OCI-LY3 (cell line): ENCODE measurements around the gene CFAP69.

ENCODE experiments used
- H2AFZ ChIP-seq: fragments of 200-600, 300-600 bp; shearing (Covaris generic); 2 replicates; pipeline ENCODE4 v1.6.0; 2014; ENCODE audit warnings: antibody characterized with exemption, low read depth, low read length
- H3K27ac ChIP-seq: fragments of 200-600, 300-600 bp; sonication (generic); 2 replicates; pipeline ENCODE4 v1.5.1; 2014; ENCODE audit warnings: mild to moderate bottlenecking, low read length, moderate library complexity, mixed read lengths
- H3K27me3 ChIP-seq: fragments of 200-600, 300-600 bp; sonication (generic); 2 replicates; pipeline ENCODE4 v1.6.1; 2014; ENCODE audit warnings: low read depth, low read length, mixed read lengths
- H3K36me3 ChIP-seq: fragments of 200-600, 300-600 bp; sonication (generic); replicated peaks from 2 replicates; pipeline ENCODE3; 2014; ENCODE audit warnings: low read depth, low read length, mixed read lengths
- H3K4me1 ChIP-seq: fragments of 300-600, 200-600 bp; sonication (generic); 2 replicates; pipeline ENCODE4 v1.6.1; 2014; ENCODE audit warnings: low read length, mixed read lengths
- H3K4me2 ChIP-seq: fragments of 200-600, 300-600 bp; sonication (generic); 2 replicates; pipeline ENCODE4 v1.6.1; 2014; ENCODE audit warnings: low read length, mixed read lengths
- H3K4me3 ChIP-seq: fragments of 300-600, 200-600 bp; sonication (generic); 2 replicates; pipeline ENCODE4 v1.5.1; 2014; ENCODE audit warnings: antibody characterized with exemption, mild to moderate bottlenecking, low read length, moderate library complexity
- H3K79me2 ChIP-seq: fragments of 300-600, 200-600 bp; shearing (Covaris generic); 2 replicates; pipeline ENCODE4 v1.6.1; 2014; ENCODE audit warnings: mild to moderate bottlenecking, low read length, mixed read lengths
- H3K9ac ChIP-seq: fragments of 300-600, 200-600 bp; shearing (Covaris generic); 2 replicates; pipeline ENCODE4 v1.6.0; 2014; ENCODE audit warnings: mild to moderate bottlenecking, low read length, moderate library complexity
- H3K9me3 ChIP-seq: fragments of 200-600, 300-600 bp; shearing (Covaris generic); 2 replicates; pipeline ENCODE4 v1.6.1; 2014; ENCODE audit warnings: low read length, mixed read lengths; ENCODE audit not compliant: insufficient read depth
- H4K20me1 ChIP-seq: fragments of 200-600, 300-600 bp; sonication (generic); 2 replicates; pipeline ENCODE4 v1.6.1; 2016; ENCODE audit warnings: low read length, mixed read lengths; ENCODE audit not compliant: insufficient read depth
- EZH2phosphoT487 ChIP-seq: fragments of 200-600 bp; shearing (Covaris generic); IDR thresholded peaks from 2 replicates; pipeline ENCODE4 v1.6.1; 2018; ENCODE audit warnings: antibody characterized with exemption, mixed run types, low read depth
- TF ChIP-seq, protein P1 (sequence below): fragments of 200-600, 300-600 bp; sonication (generic); IDR thresholded peaks from 2 replicates; pipeline ENCODE4 v1.5.1; 2014; ENCODE audit warnings: antibody characterized with exemption, low read length, low read depth

CFAP69 gene, protein sequence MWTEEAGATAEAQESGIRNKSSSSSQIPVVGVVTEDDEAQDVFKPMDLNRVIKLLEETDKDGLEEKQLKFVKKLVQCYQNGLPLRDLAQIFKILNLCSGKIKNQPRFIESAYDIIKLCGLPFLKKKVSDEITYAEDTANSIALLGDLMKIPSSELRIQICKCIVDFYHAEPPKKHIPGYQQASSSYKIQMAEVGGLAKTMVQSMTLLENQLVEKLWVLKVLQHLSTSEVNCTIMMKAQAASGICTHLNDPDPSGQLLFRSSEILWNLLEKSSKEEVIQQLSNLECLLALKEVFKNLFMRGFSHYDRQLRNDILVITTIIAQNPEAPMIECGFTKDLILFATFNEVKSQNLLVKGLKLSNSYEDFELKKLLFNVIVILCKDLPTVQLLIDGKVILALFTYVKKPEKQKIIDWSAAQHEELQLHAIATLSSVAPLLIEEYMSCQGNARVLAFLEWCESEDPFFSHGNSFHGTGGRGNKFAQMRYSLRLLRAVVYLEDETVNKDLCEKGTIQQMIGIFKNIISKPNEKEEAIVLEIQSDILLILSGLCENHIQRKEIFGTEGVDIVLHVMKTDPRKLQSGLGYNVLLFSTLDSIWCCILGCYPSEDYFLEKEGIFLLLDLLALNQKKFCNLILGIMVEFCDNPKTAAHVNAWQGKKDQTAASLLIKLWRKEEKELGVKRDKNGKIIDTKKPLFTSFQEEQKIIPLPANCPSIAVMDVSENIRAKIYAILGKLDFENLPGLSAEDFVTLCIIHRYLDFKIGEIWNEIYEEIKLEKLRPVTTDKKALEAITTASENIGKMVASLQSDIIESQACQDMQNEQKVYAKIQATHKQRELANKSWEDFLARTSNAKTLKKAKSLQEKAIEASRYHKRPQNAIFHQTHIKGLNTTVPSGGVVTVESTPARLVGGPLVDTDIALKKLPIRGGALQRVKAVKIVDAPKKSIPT

DNA sequence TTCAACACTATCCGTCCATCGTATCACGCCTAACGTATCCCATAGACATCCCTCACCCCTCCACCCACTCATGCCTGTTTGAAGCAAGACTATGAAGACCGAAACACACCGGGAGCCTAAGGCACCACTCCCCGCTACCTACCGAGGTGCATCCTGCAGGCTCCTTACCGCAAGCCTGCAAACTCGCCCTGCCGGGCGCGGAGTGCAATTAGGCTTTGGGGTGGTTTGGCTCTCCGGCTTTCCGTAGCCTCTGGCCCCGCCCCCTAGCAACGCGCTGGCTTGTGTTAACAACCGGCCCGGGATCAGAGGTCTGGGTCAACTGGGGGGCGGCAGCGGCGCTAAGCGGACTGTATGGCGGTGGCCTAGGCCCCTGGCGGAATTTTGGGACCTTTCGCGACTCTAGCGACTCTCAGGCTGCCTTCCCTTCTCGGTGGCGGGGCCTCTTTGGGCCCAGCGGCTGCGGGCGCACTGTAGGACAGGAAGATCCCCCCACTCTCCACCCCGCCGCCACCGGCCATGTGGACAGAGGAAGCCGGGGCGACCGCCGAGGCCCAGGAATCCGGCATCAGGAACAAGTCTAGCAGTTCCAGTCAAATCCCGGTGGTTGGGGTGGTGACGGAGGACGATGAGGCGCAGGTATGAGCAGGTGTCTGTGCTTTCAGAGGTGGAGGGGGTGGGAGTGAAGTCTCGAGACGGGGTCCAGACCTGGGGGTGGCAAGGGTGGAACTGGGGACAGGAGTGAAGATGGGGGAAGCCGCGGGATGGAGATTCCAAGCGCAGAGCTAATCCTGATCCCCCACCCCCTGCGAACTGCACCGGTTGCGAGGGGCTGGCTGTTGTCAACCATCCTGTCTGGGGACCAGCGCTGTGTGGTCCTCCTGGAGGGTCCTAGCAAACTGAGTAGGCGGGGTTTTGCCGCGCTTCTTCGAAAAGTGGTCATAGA, at the start of gene CFAP69:
Gene CFAP69 (plus strand): TSS at position 266 of the 943 bp plus-strand sequence. CDS start 251 bp downstream, at position 517.
- peak within 1 kb of the TSS; percentile 97 for H3K27ac ChIP-seq
- H3K36me3 ChIP-seq, result peaks cover 11% of the 10 kb centered on the region
- H3K9ac ChIP-seq, result peak within 1 kb of the TSS; percentile 82
- H3K4me2 ChIP-seq, result peak within 1 kb of the TSS; percentile 93
- H3K27me3 ChIP-seq, result no peaks in the 10 kb centered on the region
- peak within 1 kb of the TSS; percentile 98 for H3K4me3 ChIP-seq
- H3K4me1 ChIP-seq, result peaks cover 44% of the 10 kb centered on the region
- H2AFZ ChIP-seq, result peak within 1 kb of the TSS; percentile 97
- H3K9me3 ChIP-seq, result no peaks in the 10 kb centered on the region
- H4K20me1 ChIP-seq, result no peaks in the 10 kb centered on the region
- H3K79me2 ChIP-seq, result no peaks in the 10 kb centered on the region
- no peak for TF ChIP-seq EZH2phosphoT487
- TF ChIP-seq, protein P1, sequence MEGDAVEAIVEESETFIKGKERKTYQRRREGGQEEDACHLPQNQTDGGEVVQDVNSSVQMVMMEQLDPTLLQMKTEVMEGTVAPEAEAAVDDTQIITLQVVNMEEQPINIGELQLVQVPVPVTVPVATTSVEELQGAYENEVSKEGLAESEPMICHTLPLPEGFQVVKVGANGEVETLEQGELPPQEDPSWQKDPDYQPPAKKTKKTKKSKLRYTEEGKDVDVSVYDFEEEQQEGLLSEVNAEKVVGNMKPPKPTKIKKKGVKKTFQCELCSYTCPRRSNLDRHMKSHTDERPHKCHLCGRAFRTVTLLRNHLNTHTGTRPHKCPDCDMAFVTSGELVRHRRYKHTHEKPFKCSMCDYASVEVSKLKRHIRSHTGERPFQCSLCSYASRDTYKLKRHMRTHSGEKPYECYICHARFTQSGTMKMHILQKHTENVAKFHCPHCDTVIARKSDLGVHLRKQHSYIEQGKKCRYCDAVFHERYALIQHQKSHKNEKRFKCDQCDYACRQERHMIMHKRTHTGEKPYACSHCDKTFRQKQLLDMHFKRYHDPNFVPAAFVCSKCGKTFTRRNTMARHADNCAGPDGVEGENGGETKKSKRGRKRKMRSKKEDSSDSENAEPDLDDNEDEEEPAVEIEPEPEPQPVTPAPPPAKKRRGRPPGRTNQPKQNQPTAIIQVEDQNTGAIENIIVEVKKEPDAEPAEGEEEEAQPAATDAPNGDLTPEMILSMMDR, result no peak; the same call in 1 of the 2 replicates

DNA sequence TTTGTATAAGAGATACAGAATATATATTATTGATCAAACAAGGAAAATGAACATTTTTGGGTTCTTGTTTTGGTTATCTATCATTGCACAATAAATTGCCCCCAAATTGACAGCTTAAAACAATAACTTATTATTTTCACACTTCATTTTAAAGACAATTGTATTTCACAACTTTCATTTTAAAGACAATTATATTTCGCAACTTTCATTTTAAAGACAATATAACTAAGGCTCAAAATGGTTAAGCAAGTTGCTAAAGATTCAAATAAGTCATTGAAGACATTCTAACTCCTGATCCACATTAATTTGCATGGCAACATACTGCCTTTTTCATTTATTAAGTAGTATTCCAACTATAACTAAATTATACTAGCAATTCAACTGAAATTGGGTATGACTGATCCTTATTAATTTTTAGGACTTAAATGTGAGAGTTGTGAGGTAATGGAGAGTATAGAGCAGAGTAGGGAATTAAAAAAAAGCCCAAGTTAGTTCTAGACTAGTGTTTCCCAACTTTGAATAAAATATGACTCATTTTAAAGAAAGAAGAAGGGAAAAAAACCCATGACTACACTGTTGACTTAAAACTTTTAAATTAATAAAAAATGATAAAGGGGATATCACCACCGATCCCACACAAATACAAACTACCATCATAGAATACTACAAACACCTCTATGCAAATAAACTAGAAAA, 43.3 kb upstream of the CFAP69 start:
- no peak for TF ChIP-seq EZH2phosphoT487
- TF ChIP-seq, protein P1, result no peak
- Histone ChIP-seq H3K9me3 (no peaks in the 10 kb centered on the region; the same call in 1 of the 2 replicates), H3K4me2 (no peak overlapping the region)

DNA sequence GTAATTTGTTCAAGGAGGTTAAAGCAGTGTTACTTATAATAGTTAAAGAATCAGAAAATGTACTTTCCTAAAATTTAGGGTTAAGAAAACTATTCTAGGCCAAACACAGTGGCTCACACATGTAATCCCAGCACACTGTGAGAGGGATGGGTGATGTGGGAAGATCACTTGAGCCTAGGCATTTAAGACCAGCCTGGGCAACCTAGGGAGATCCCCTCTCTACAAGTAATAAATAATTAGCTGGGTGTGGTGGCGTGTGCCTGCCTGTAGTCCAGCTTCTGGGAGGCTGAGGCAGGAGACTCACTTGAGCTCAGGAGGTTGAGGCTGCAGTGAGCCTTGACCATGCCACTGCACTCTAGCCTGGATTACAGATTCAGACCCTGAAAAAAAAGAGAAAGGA, 37.0 kb upstream of the CFAP69 start:
- Histone ChIP-seq H3K4me1 (peaks cover 13% of the 10 kb centered on the region), H3K4me2 (no peak overlapping the region), H3K27me3 (no peaks in the 10 kb centered on the region), H3K9ac (no peak overlapping the region), H4K20me1 (no peaks in the 10 kb centered on the region), H3K27ac (no peak overlapping the region), H3K79me2 (no peaks in the 10 kb centered on the region), H3K36me3 (no peaks in the 10 kb centered on the region), H2AFZ (no peak overlapping the region), H3K9me3 (peaks cover 3% of the 10 kb centered on the region; the same call in 1 of the 2 replicates), H3K4me3 (no peak overlapping the region)
- TF ChIP-seq, protein P1, result no peak
- TF ChIP-seq EZH2phosphoT487, result no peak

More for the DNA sequence above, 43.3 kb upstream of the CFAP69 start:
- no peaks in the 10 kb centered on the region for H4K20me1 ChIP-seq
- H3K27ac ChIP-seq, result no peak overlapping the region
- no peak overlapping the region for H2AFZ ChIP-seq
- peaks cover 4% of the 10 kb centered on the region for H3K36me3 ChIP-seq
- H3K9ac ChIP-seq, result no peak overlapping the region
- H3K4me3 ChIP-seq, result no peak overlapping the region
- H3K4me1 ChIP-seq, result peaks cover 10% of the 10 kb centered on the region
- no peaks in the 10 kb centered on the region for H3K79me2 ChIP-seq
- H3K27me3 ChIP-seq, result no peaks in the 10 kb centered on the region
